Endothelial cell (in vitro differentiated cells): ENCODE data around the gene SPIB. TPM values are rescaled to one million over a fixed set of nuclear protein-coding genes. Genes with fewer than 3 reads are reported as not detected.
A peak's percentile ranks its signal among the peaks of the same experiment; 100 is the strongest.

Experiments
- DNase-seq: peaks from one replicate; pipeline ENCODE4 v3.0.0; 2021; ENCODE audit warnings: low spot score
- H3K27ac Mint-ChIP-seq: one replicate; pipeline ENCODE4 v1.8.0; 2021; ENCODE audit warnings: mixed read lengths, inconsistent platforms; ENCODE audit not compliant: unreplicated experiment
- H3K27me3 Mint-ChIP-seq: one replicate; pipeline ENCODE4 v1.8.0; 2021; ENCODE audit warnings: mild to moderate bottlenecking, moderate library complexity, mixed read lengths, inconsistent platforms; ENCODE audit not compliant: unreplicated experiment
- H3K36me3 Mint-ChIP-seq: one replicate; pipeline ENCODE4 v1.8.0; 2021; ENCODE audit warnings: mild to moderate bottlenecking, low read depth, mixed read lengths, inconsistent platforms; ENCODE audit not compliant: unreplicated experiment
- H3K4me1 Mint-ChIP-seq: one replicate; pipeline ENCODE4 v1.8.0; 2021; ENCODE audit warnings: mild to moderate bottlenecking, mixed read lengths, inconsistent platforms; ENCODE audit not compliant: unreplicated experiment
- H3K4me3 Mint-ChIP-seq: one replicate; pipeline ENCODE4 v1.8.0; 2021; ENCODE audit warnings: mild to moderate bottlenecking, mixed read lengths, inconsistent platforms; ENCODE audit not compliant: unreplicated experiment
- H3K9me3 Mint-ChIP-seq: one replicate; pipeline ENCODE4 v1.8.0; 2021; ENCODE audit warnings: mixed read lengths, inconsistent platforms; ENCODE audit not compliant: unreplicated experiment
- long read RNA-seq: library from polyadenylated mRNA; unstranded; transcript quantifications from one replicate; pipeline ENCODE4 v2.0.0, GENCODE V29; 2020; ENCODE audit not compliant: unreplicated experiment
- total RNA-seq: library from RNA; stranded (reverse); fragmentation: NEBNext Ultra II Directional; extraction: Animal tissue kit (Norgen Biotek cat#: 25700); gene quantifications from one replicate; pipeline ENCODE4 v1.2.1, GENCODE V29; 2021; ENCODE audit not compliant: unreplicated experiment
- TF ChIP-seq, protein P1 (sequence below): fragments of 200-600 bp; sonication (generic); IDR thresholded peaks from one replicate; pipeline ENCODE4 v1.5.0; 2021; ENCODE audit warnings: antibody characterized with exemption; ENCODE audit not compliant: unreplicated experiment

The SPIB gene
- total RNA-seq, result not detected
- long read RNA-seq, result 0 reads

- TF ChIP-seq, protein P1, sequence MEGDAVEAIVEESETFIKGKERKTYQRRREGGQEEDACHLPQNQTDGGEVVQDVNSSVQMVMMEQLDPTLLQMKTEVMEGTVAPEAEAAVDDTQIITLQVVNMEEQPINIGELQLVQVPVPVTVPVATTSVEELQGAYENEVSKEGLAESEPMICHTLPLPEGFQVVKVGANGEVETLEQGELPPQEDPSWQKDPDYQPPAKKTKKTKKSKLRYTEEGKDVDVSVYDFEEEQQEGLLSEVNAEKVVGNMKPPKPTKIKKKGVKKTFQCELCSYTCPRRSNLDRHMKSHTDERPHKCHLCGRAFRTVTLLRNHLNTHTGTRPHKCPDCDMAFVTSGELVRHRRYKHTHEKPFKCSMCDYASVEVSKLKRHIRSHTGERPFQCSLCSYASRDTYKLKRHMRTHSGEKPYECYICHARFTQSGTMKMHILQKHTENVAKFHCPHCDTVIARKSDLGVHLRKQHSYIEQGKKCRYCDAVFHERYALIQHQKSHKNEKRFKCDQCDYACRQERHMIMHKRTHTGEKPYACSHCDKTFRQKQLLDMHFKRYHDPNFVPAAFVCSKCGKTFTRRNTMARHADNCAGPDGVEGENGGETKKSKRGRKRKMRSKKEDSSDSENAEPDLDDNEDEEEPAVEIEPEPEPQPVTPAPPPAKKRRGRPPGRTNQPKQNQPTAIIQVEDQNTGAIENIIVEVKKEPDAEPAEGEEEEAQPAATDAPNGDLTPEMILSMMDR, result no peak
- no peak for DNase-seq
- no peak within 1 kb of the TSS for H3K27ac Mint-ChIP-seq
- no peaks in the 10 kb centered on the region for H3K9me3 Mint-ChIP-seq
- H3K36me3 Mint-ChIP-seq, result peaks cover 11% of the 10 kb centered on the region
- H3K4me3 Mint-ChIP-seq, result peak within 1 kb of the TSS; percentile 78
- H3K4me1 Mint-ChIP-seq, result peaks cover 11% of the 10 kb centered on the region
- H3K27me3 Mint-ChIP-seq, result peaks cover 13% of the 10 kb centered on the region
Measured at GRCh38 chr19:50418176-50419021, at the start of gene SPIB. TSS of gene SPIB (plus strand) at chr19:50418938. CDS start at chr19:50418963, 25 bp downstream.

DNA sequence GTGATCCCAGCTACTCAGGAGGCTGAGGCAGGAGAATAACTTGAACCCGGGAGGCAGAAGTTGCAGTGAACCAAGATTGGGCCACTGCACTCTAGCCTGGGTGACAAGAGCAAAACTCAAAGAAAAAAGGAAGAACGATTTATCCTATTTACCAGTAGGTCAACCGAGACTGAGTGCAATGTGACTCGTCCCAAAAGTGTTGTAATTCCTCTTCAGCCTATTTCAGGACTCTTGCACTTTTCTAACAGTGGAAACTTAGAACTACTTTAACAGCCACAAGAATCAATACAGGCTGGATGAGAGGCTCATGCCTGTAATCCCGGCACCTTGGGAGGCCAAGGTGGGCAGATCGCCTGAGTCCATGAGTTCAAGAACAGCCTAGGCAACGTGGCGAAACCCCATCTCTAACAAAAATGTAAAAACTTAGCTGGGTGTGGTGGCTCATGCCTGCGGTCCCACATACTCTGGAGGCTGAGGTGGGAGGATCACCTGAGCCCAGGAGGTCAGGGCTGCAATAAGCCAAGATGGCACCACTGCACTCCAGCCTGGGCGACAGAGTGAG lies 46.7 kb upstream of the SPIB start:
- Mint-ChIP-seq H3K9me3 (no peaks in the 10 kb centered on the region), H3K27ac (no peak overlapping the region), H3K36me3 (no peaks in the 10 kb centered on the region), H3K4me3 (no peak overlapping the region), H3K27me3 (peaks cover 6% of the 10 kb centered on the region), H3K4me1 (peaks cover 11% of the 10 kb centered on the region)
- TF ChIP-seq, protein P1, result no peak
- DNase-seq, result no peak

DNA sequence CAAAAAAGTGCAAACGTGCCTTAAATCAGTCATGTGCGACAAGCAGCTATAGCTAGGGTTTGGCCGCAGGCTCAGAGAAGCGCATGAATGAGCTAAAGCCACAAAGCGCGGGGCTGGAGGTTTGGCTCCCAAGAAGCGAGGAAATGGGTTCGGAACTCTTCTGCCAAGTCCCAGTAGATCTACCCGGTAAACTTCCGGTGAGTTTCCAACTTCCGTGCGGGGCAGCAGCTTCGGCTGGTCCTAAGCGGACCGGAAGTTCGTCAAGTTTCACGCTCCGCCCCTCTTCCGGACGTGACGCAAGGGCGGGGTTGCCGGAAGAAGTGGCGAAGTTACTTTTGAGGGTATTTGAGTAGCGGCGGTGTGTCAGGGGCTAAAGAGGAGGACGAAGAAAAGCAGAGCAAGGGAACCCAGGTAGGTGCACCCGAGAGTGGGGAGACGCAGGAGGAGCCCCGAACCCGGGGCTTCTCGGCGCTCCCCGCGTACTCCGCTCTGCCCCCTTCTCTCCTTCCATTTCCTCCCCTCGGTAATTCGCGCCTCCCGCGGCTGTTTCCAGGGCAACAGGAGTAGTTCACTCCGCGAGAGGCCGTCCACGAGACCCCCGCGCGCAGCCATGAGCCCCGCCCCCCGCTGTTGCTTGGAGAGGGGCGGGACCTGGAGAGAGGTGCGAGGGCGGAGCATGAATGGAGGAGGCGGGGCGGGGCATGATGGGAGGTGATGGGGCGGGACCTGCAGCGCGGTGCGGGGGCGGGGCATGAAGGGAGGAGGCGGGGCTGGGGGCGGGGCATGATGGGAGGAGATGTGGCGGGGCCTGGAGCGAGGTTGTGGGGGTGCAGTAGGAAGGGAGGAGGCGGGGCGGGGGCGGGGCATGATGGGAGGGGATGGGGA lies 42.3 kb upstream of the SPIB start, which contains the start of gene NR1H2:
Gene NR1H2, plus strand, starts transcription at position 292 of the 885 bp plus-strand sequence. CDS start 1,149 bp downstream, outside the sequence.
- H3K4me3 Mint-ChIP-seq, result peak within 1 kb of the TSS; percentile 98
- H3K27me3 Mint-ChIP-seq, result peaks cover 13% of the 10 kb centered on the region
- peaks cover 25% of the 10 kb centered on the region for H3K36me3 Mint-ChIP-seq
- peak; percentile 85 for DNase-seq
- peak within 1 kb of the TSS; percentile 99 for H3K27ac Mint-ChIP-seq
- peaks cover 4% of the 10 kb centered on the region for H3K4me1 Mint-ChIP-seq
- TF ChIP-seq, protein P1, result no peak
- H3K9me3 Mint-ChIP-seq, result no peaks in the 10 kb centered on the region

GRCh38 chr19:50377051-50377461 lies 41.7 kb upstream of the SPIB start:
- TF ChIP-seq, protein P1, result no peak
- DNase-seq, result no peak
- peaks cover 27% of the 10 kb centered on the region for H3K36me3 Mint-ChIP-seq
- peak overlapping the region; percentile 81 for H3K4me3 Mint-ChIP-seq
- H3K27ac Mint-ChIP-seq, result peak overlapping the region; percentile 25
- H3K4me1 Mint-ChIP-seq, result peaks cover 4% of the 10 kb centered on the region
- H3K9me3 Mint-ChIP-seq, result no peaks in the 10 kb centered on the region
- peaks cover 14% of the 10 kb centered on the region for H3K27me3 Mint-ChIP-seq
